ENCODE measurements around the gene MUC22. TPM values are rescaled to one million over a fixed set of nuclear protein-coding genes. Genes with fewer than 3 reads are reported as not detected.
"Not testable (repeated sequence)": the region's sequence is repeated elsewhere in the genome, so short reads cannot be mapped to it uniquely, and the experiment has no call there.

Gene MUC22
- total RNA-seq, 2 donors from 2014 or later = not detected

- no peak overlapping the region for H3K4me3 ChIP-seq
- DNase-seq (ENCODE audit: low spot score) = no peak
- TF ChIP-seq CTCF (IDR thresholded peaks at IDR 0.05) = no peak
- H3K36me3 ChIP-seq = no peaks in the 10 kb centered on the region
- peaks cover 0 to 10% of the 10 kb centered on the region in 2 donors for H3K4me1 ChIP-seq
- no peak overlapping the region for H3K27ac ChIP-seq
- H3K27me3 ChIP-seq = no peaks in the 10 kb centered on the region
- no peaks in the 10 kb centered on the region for H3K9me3 ChIP-seq
Observed at GRCh38 chr6:31008165-31008564, 2.1 kb upstream of the MUC22 start.

- no peak for DNase-seq (ENCODE audit: low spot score)
- Histone ChIP-seq H3K27me3 (no peaks in the 10 kb centered on the region), H3K4me3 (no peak overlapping the region), H3K27ac (no peak overlapping the region), H3K4me1 (peaks cover 0 to 7% of the 10 kb centered on the region in 2 donors), H3K36me3 (no peaks in the 10 kb centered on the region), H3K9me3 (peaks cover 0 to 3% of the 10 kb centered on the region in 2 donors)
- no peak for TF ChIP-seq CTCF (IDR thresholded peaks at IDR 0.05)
Observed at GRCh38 chr6:31009731-31010130, 543 bp upstream of the MUC22 start.

GRCh38 chr6:31011153-31011552, 879 bp downstream of the MUC22 start:
- Histone ChIP-seq H3K4me1 (no peaks in the 10 kb centered on the region), H3K27me3 (no peaks in the 10 kb centered on the region), H3K9me3 (peaks cover 0 to 10% of the 10 kb centered on the region in 2 donors), H3K36me3 (no peaks in the 10 kb centered on the region), H3K27ac (no peak overlapping the region), H3K4me3 (no peak overlapping the region)
- no peak for DNase-seq (ENCODE audit: low spot score)
- TF ChIP-seq CTCF (IDR thresholded peaks at IDR 0.05) = no peak

- DNase-seq (ENCODE audit: low spot score) = no peak
Observed at GRCh38 chr6:31016659-31017299, 6.5 kb downstream of the MUC22 start.

GRCh38 chr6:31017436-31017835, 7.2 kb downstream of the MUC22 start:
- not testable (repeated sequence) for H3K4me1 ChIP-seq; H3K27ac ChIP-seq; H3K36me3 ChIP-seq; H3K27me3 ChIP-seq; H3K4me3 ChIP-seq; DNase-seq (ENCODE audit: low spot score)
- H3K9me3 ChIP-seq = peaks cover 0 to 10% of the 10 kb centered on the region in 2 donors

More at GRCh38 chr6:31016659-31017299, 6.5 kb downstream of the MUC22 start:
- TF ChIP-seq CTCF (IDR thresholded peaks at IDR 0.05) = no peak
- Histone ChIP-seq H3K4me3 (no peak overlapping the region), H3K27me3 (no peaks in the 10 kb centered on the region), H3K27ac (no peak overlapping the region), H3K36me3 (no peaks in the 10 kb centered on the region), H3K4me1 (no peaks in the 10 kb centered on the region), H3K9me3 (peaks cover 0 to 10% of the 10 kb centered on the region in 2 donors)

- Histone ChIP-seq H3K4me3 (no peak overlapping the region), H3K27me3 (no peaks in the 10 kb centered on the region), H3K4me1 (no peaks in the 10 kb centered on the region), H3K9me3 (peaks cover 0 to 4% of the 10 kb centered on the region in 2 donors), H3K27ac (no peak overlapping the region), H3K36me3 (no peaks in the 10 kb centered on the region)
- no peak for DNase-seq (ENCODE audit: low spot score)
- TF ChIP-seq CTCF (IDR thresholded peaks at IDR 0.05) = no peak
Observed at GRCh38 chr6:31020057-31020456, 9.8 kb downstream of the MUC22 start.

GRCh38 chr6:31020631-31021255, 10.5 kb downstream of the MUC22 start:
- H3K4me1 ChIP-seq; H3K4me3 ChIP-seq; DNase-seq (ENCODE audit: low spot score); H3K9me3 ChIP-seq; H3K27ac ChIP-seq; H3K27me3 ChIP-seq; H3K36me3 ChIP-seq: not testable (repeated sequence)

GRCh38 chr6:31021705-31022531, 11.6 kb downstream of the MUC22 start:
- H3K27me3 ChIP-seq; H3K9me3 ChIP-seq; H3K4me1 ChIP-seq; DNase-seq (ENCODE audit: low spot score); H3K36me3 ChIP-seq; H3K4me3 ChIP-seq; H3K27ac ChIP-seq: not testable (repeated sequence)
